Epithelial cell of esophagus (primary cell): ENCODE data around the gene RPL31.
"Not testable (repeated sequence)": the region's sequence is repeated elsewhere in the genome, so short reads cannot be mapped to it uniquely, and the experiment has no call there.

ENCODE experiments used
- DNase-seq: peaks from one replicate; pipeline ENCODE4 v3.0.0; 2010; ENCODE audit warnings: low read depth
- H3K4me3 ChIP-seq: 2 replicates; pipeline ENCODE4 v1.5.1; 2011; ENCODE audit warnings: mild to moderate bottlenecking, low read length, control low read depth
- CTCF ChIP-seq: IDR thresholded peaks from 2 replicates; pipeline ENCODE4 v1.5.1; 2011; ENCODE audit warnings: low read depth, mild to moderate bottlenecking, low read length, control low read depth, inconsistent platforms; ENCODE audit not compliant: insufficient read depth; ENCODE audit errors: missing control alignments

The RPL31 gene

GRCh38 chr2:101041413-101041812 is 39.3 kb downstream of the RPL31 start:
- DNase-seq: no peak
- no peak for TF ChIP-seq CTCF
- no peak overlapping the region for H3K4me3 ChIP-seq

- no peak for TF ChIP-seq CTCF
- no peak overlapping the region for H3K4me3 ChIP-seq
- DNase-seq: no peak
Observed at GRCh38 chr2:101045330-101045729, 43.2 kb downstream of the RPL31 start.

- peak; percentile 95 for DNase-seq
- no peak overlapping the region for H3K4me3 ChIP-seq
- no peak for TF ChIP-seq CTCF
Observed at GRCh38 chr2:101047075-101047766, 45.1 kb downstream of the RPL31 start.

GRCh38 chr2:101047774-101048173 is 45.7 kb downstream of the RPL31 start:
- DNase-seq: no peak
- H3K4me3 ChIP-seq: no peak overlapping the region
- no peak for TF ChIP-seq CTCF

GRCh38 chr2:101048756-101049155 is 46.7 kb downstream of the RPL31 start:
- DNase-seq: no peak
- TF ChIP-seq CTCF: no peak
- H3K4me3 ChIP-seq: no peak overlapping the region

- DNase-seq, H3K4me3 ChIP-seq: not testable (repeated sequence)
Observed at GRCh38 chr2:101050886-101051285, 48.8 kb downstream of the RPL31 start.

- DNase-seq: no peak
- TF ChIP-seq CTCF: no peak
- no peak overlapping the region for H3K4me3 ChIP-seq
Observed at GRCh38 chr2:101052147-101052546, 50.1 kb downstream of the RPL31 start.
